Liver (tissue), 9 donors: Measurements from ENCODE around the gene ILF3. TPM values are rescaled to one million over a fixed set of nuclear protein-coding genes. Genes with fewer than 3 reads are reported as not detected.

Source experiments
- DNase-seq: peaks from one replicate; pipeline ENCODE4 v3.0.0-alpha.2; 2017; ENCODE audit warnings: low spot score
- H3K27ac ChIP-seq, 2 donors: one replicate each; pipeline ENCODE4 v1.7.0; 2013; ENCODE audit warnings: inconsistent platforms in 2 of 2, low read length in 2 of 2, control low read depth in 1 of 2, low read depth in 1 of 2, mild to moderate bottlenecking in 1 of 2
- H3K27me3 ChIP-seq, 4 donors: one replicate each; pipeline versions ENCODE4 v1.6.1 to v1.7.0; 2013; ENCODE audit warnings: low read length in 3 of 4, inconsistent platforms in 1 of 4, mild to moderate bottlenecking in 1 of 4, moderate library complexity in 1 of 4; ENCODE audit not compliant: control insufficient read depth in 4 of 4, insufficient read depth in 4 of 4
- H3K36me3 ChIP-seq, 4 donors: one replicate each; pipeline versions ENCODE4 v1.6.1 to v1.7.0; 2013; ENCODE audit warnings: low read length in 3 of 4, mild to moderate bottlenecking in 3 of 4, low read depth in 1 of 4, moderate library complexity in 1 of 4; ENCODE audit not compliant: control insufficient read depth in 4 of 4, insufficient read depth in 3 of 4
- H3K4me1 ChIP-seq, 4 donors: one replicate each; pipeline versions ENCODE4 v1.6.1 to v1.7.0; 2013; ENCODE audit warnings: low read length in 3 of 4, mild to moderate bottlenecking in 3 of 4, moderate library complexity in 1 of 4; ENCODE audit not compliant: control insufficient read depth in 4 of 4, insufficient read depth in 4 of 4
- H3K4me3 ChIP-seq, 3 donors: one replicate each; pipeline versions ENCODE4 v1.6.1 to v1.7.0; 2013; ENCODE audit warnings: low read length in 3 of 3, control low read depth in 1 of 3, low read depth in 1 of 3, mild to moderate bottlenecking in 1 of 3
- H3K9ac ChIP-seq, 2 donors: one replicate each; pipeline ENCODE4 v1.7.0; 2013; ENCODE audit warnings: low read length in 2 of 2, mild to moderate bottlenecking in 2 of 2, moderate library complexity in 2 of 2, control low read depth in 1 of 2, low read depth in 1 of 2
- H3K9me3 ChIP-seq, 4 donors: one replicate each; pipeline versions ENCODE4 v1.6.1 to v1.7.0; 2013; ENCODE audit warnings: low read length in 3 of 4; ENCODE audit not compliant: control insufficient read depth in 4 of 4
- ATF3 ChIP-seq: IDR thresholded peaks from 2 replicates; pipeline ENCODE4 v1.6.1; 2016; ENCODE audit warnings: antibody characterized with exemption
- EGR1 ChIP-seq, 2 donors: IDR thresholded peaks; 2 replicates each; pipeline ENCODE4 v1.6.1; 2016 to 2018; ENCODE audit warnings: antibody characterized with exemption in 2 of 2, low read depth in 2 of 2
- FOXA1 ChIP-seq: IDR thresholded peaks from 2 replicates; pipeline ENCODE4 v1.6.1; 2016; ENCODE audit warnings: antibody characterized with exemption
- FOXA2 ChIP-seq: IDR thresholded peaks from 2 replicates; pipeline ENCODE4 v1.6.1; 2016; ENCODE audit warnings: antibody characterized with exemption
- GABPA ChIP-seq, 2 donors: IDR thresholded peaks in 1 of 2; conservative IDR thresholded peaks in 1 of 2; 2 replicates each; pipeline ENCODE4 v1.6.1; 2016; ENCODE audit warnings: antibody characterized with exemption in 2 of 2, mild to moderate bottlenecking in 1 of 2, moderate library complexity in 1 of 2
- HNF4A ChIP-seq, 2 donors: conservative IDR thresholded peaks; 2 replicates each; pipeline ENCODE4 v1.6.1; 2016; ENCODE audit warnings: antibody characterized with exemption in 2 of 2, mild to moderate bottlenecking in 2 of 2
- HNF4G ChIP-seq: IDR thresholded peaks from 2 replicates; pipeline ENCODE4 v1.6.1; 2016; ENCODE audit warnings: antibody characterized with exemption
- JUND ChIP-seq, 2 donors: IDR thresholded peaks; 2 replicates each; pipeline ENCODE4 v1.6.1; 2016; ENCODE audit warnings: antibody characterized with exemption in 2 of 2
- NR2F2 ChIP-seq: IDR thresholded peaks from 2 replicates; pipeline ENCODE4 v1.6.1; 2016; ENCODE audit warnings: antibody characterized with exemption
- RAD21 ChIP-seq, 2 donors: IDR thresholded peaks; 2 replicates each; pipeline ENCODE4 v1.6.1; 2016; ENCODE audit warnings: antibody characterized with exemption in 2 of 2, mild to moderate bottlenecking in 2 of 2
- REST ChIP-seq: IDR thresholded peaks from 2 replicates; pipeline ENCODE4 v1.6.1; 2016; ENCODE audit warnings: antibody characterized with exemption, mild to moderate bottlenecking
- RXRA ChIP-seq, 2 donors: IDR thresholded peaks; 2 replicates each; pipeline ENCODE4 v1.6.1; 2017 to 2018; ENCODE audit warnings: antibody characterized with exemption in 2 of 2, mild to moderate bottlenecking in 1 of 2
- SP1 ChIP-seq: IDR thresholded peaks from 2 replicates; pipeline ENCODE4 v1.6.1; 2018; ENCODE audit warnings: antibody characterized with exemption, mild to moderate bottlenecking
- TAF1 ChIP-seq: conservative IDR thresholded peaks from 2 replicates; pipeline ENCODE4 v1.6.1; 2016; ENCODE audit warnings: antibody characterized with exemption, mild to moderate bottlenecking
- YY1 ChIP-seq: IDR thresholded peaks from 2 replicates; pipeline ENCODE4 v1.6.1; 2016; ENCODE audit warnings: antibody characterized with exemption, mild to moderate bottlenecking
- WGBS: extraction: QIAGEN DNeasy Blood & Tissue Kit; methylation state at CpG from one replicate; pipeline ENCODE4 v1.1.7; 2013; 5-methylcytosine and 5-hydroxymethylcytosine counted together
- polyA plus RNA-seq, 2 donors: library from polyadenylated mRNA; stranded (reverse) in 1 of 2; unstranded in 1 of 2; fragments of 200-250 nt in 1 of 2; fragments of >200 nt in 1 of 2; fragmentation: Nextera tagmentation in 1 of 2; extraction: Ambion mirVana in 1 of 2; gene quantifications; one replicate each; pipeline versions ENCODE4 v1.2.1 to v1.2.3, GENCODE V29; 2013 to 2015
- total RNA-seq, 2 donors: library from RNA; depleted of rRNA; stranded (reverse); fragments of >200 nt; gene quantifications; one replicate each; pipeline ENCODE4 v1.2.3, GENCODE V29; 2014
- TF ChIP-seq, protein P1 (sequence below): IDR thresholded peaks from 2 replicates; pipeline ENCODE4 v1.6.1; 2016; ENCODE audit warnings: antibody characterized with exemption
- TF ChIP-seq, protein P2 (sequence below): IDR thresholded peaks from 2 replicates; pipeline ENCODE4 v1.6.1; 2016; ENCODE audit warnings: antibody characterized with exemption
- donor health status: healthy.
- donor health status: healthy.
- donor health status: healthy.
- donor health status: healthy.
- donor health status: healthy.

Gene ILF3
- total and polyA plus RNA-seq, 4 donors, result 31.7 to 85.1 (median 42.9) TPM

DNA sequence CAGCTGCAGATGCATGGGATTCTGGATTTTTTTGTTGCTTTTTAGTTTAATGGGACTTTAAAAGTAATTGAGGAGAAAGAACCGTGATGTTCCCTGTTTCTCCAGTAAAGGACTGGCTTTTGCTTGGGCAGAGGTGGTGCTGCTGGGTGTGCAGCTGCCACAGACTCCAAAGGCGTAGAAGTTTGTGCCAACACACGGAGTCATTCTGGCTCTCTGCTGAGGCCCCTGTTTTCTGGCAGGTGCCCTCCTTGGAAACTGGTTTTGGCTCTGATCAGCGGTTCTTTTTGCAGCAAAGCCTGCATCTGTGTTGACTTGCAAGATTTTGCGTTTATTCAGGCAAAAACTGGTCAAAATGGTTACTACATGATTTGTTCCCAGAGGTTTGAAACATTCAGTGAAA, 31.1 kb downstream of the ILF3 start:
- no peak for DNase-seq
- WGBS, result 90% methylated on average over 5 of the region's 5 CpGs
- Histone ChIP-seq H3K9ac (no peak overlapping the region), H3K36me3 (peaks cover 31 to 96% (median 60%) of the 10 kb centered on the region in 4 donors), H3K27ac (no peak overlapping the region), H3K27me3 (no peaks in the 10 kb centered on the region), H3K9me3 (no peaks in the 10 kb centered on the region), H3K4me1 (no peaks in the 10 kb centered on the region), H3K4me3 (no peak overlapping the region)
- TF ChIP-seq, protein P1, sequence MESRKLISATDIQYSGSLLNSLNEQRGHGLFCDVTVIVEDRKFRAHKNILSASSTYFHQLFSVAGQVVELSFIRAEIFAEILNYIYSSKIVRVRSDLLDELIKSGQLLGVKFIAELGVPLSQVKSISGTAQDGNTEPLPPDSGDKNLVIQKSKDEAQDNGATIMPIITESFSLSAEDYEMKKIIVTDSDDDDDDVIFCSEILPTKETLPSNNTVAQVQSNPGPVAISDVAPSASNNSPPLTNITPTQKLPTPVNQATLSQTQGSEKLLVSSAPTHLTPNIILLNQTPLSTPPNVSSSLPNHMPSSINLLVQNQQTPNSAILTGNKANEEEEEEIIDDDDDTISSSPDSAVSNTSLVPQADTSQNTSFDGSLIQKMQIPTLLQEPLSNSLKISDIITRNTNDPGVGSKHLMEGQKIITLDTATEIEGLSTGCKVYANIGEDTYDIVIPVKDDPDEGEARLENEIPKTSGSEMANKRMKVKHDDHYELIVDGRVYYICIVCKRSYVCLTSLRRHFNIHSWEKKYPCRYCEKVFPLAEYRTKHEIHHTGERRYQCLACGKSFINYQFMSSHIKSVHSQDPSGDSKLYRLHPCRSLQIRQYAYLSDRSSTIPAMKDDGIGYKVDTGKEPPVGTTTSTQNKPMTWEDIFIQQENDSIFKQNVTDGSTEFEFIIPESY, result no peak
- TF ChIP-seq EGR1 (IDR thresholded peaks at IDR 0.05; ENCODE audit: low read depth in 2 of 2) (no peak), RXRA (IDR thresholded peaks at IDR 0.05) (no peak), FOXA1 (no peak), YY1 (no peak), HNF4A (conservative IDR thresholded peaks at IDR 0.05) (no peak)

DNA sequence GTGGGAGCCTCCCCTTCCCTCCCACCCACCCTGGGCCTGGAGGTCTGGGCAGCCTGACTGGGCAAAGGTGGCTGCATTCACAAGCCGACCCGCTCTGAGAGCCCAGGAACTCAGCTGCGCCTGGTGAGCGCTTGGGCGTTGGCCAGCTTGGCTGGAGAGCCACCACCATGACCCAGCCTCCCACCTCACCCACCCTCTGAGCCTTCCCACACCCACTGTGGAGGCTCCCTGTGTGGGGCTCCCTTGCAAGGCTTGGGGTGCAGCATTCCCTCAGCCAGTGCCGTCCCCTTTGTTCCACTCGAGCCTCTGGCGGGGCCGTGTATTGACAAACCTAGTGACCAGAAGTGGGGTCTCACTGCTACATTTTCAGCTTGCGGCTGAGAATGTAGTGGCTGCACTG, 32.0 kb downstream of the ILF3 start:
- WGBS, result 94% methylated on average over 10 of the region's 10 CpGs
- TF ChIP-seq HNF4G, result no peak
- TF ChIP-seq, protein P1, result no peak
- TF ChIP-seq JUND (IDR thresholded peaks at IDR 0.05), result no peak
- no peak for TF ChIP-seq REST
- no peak for TF ChIP-seq NR2F2
- TF ChIP-seq ATF3, result no peak
- TF ChIP-seq EGR1 (IDR thresholded peaks at IDR 0.05; ENCODE audit: low read depth in 2 of 2), result no peak
- no peak for TF ChIP-seq RAD21 (IDR thresholded peaks at IDR 0.05)
- no peak for TF ChIP-seq YY1
- TF ChIP-seq HNF4A (conservative IDR thresholded peaks at IDR 0.05), result no peak
- TF ChIP-seq GABPA (IDR thresholded peaks at IDR 0.05 in 1 of 2, conservative IDR thresholded peaks at IDR 0.05 in 1 of 2), result no peak
- no peak for TF ChIP-seq SP1
- TF ChIP-seq, protein P2, sequence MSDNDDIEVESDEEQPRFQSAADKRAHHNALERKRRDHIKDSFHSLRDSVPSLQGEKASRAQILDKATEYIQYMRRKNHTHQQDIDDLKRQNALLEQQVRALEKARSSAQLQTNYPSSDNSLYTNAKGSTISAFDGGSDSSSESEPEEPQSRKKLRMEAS, result no peak
- TF ChIP-seq TAF1, result no peak
- no peak for TF ChIP-seq FOXA2
- no peak for DNase-seq
- no peaks in the 10 kb centered on the region for H3K4me1 ChIP-seq
- no peak overlapping the region for H3K4me3 ChIP-seq
- no peak overlapping the region for H3K9ac ChIP-seq
- peaks cover 24 to 95% (median 53%) of the 10 kb centered on the region in 4 donors for H3K36me3 ChIP-seq
- no peaks in the 10 kb centered on the region for H3K9me3 ChIP-seq
- H3K27me3 ChIP-seq, result no peaks in the 10 kb centered on the region
- H3K27ac ChIP-seq, result no peak overlapping the region
